HepG2 (cell line): Measurements from ENCODE around the gene SLC25A38. TPM values are rescaled to one million over a fixed set of nuclear protein-coding genes. Genes with fewer than 3 reads are reported as not detected.
A peak's percentile ranks its signal among the peaks of the same experiment; 100 is the strongest.

Source experiments
- ATAC-seq: fragments of 200-7000 bp; cut with Tn5 transposase; 3 replicates; pipeline ENCODE4 v1.9.1; 2020; ENCODE audit warnings: mild to moderate bottlenecking, moderate library complexity
- BruUV-seq: library from RNA; stranded (reverse); fragments of 400-500 nt; replicated peaks from 2 replicates; lab custom pipeline; 2021; lab: Mats Ljungman, UMichigan
- CTCF ChIA-PET: fragments of 300-600 bp; formaldehyde crosslinking; extraction: SDS; loops from one replicate; lab custom pipeline; 2021; ENCODE audit warnings: low total read pairs, inconsistent platforms, low intra/inter-chr PET ratio; lab: Yijun Ruan, JAX
- POLR2A ChIA-PET: fragments of 350-600 bp; sonication (Branson Sonifier 250); formaldehyde crosslinking; loops from one replicate; lab custom pipeline; 2020; ENCODE audit warnings: antibody characterized with exemption, inconsistent platforms; lab: Yijun Ruan, JAX
- DNase-seq: peaks from one replicate; pipeline ENCODE4 v3.0.0-alpha.2; 2015; ENCODE audit warnings: low spot score
- FAIRE-seq: peaks from 3 replicates; lab custom pipeline; 2011; peaks lifted over from hg19 to GRCh38; lab: Jason Lieb, UNC
- H2AFZ ChIP-seq: one replicate; pipeline ENCODE4 v1.6.1; 2011; ENCODE audit warnings: low read length, inconsistent platforms
- H3K27ac ChIP-seq: fragments of 300-600 bp; 3 replicates; pipeline ENCODE4 v1.8.0; 2011; ENCODE audit warnings: mixed run types, mild to moderate bottlenecking, mixed read lengths, low read length, inconsistent platforms; ENCODE audit not compliant: insufficient read depth; ENCODE audit errors: extremely low read length
- H3K27me3 ChIP-seq, 2 experiments: fragments of 200-600 bp in 1 of 2; 2 replicates in 1 of 2; 3 replicates in 1 of 2; pipeline versions ENCODE4 v1.6.0 to v1.8.0; 2011; ENCODE audit warnings: low read length in 2 of 2, mild to moderate bottlenecking in 2 of 2, moderate library complexity in 2 of 2, inconsistent platforms in 1 of 2; ENCODE audit not compliant: insufficient read depth in 2 of 2, control insufficient read depth in 1 of 2
- H3K36me3 ChIP-seq, 2 experiments: fragments of 200-600 bp in 1 of 2; replicated peaks in 1 of 2; 2 replicates in 1 of 2; 3 replicates in 1 of 2; pipeline versions ENCODE4 v1.5.1 to v1.8.0; 2011; ENCODE audit warnings: low read length in 2 of 2, inconsistent platforms in 1 of 2; ENCODE audit not compliant: insufficient read depth in 2 of 2, control insufficient read depth in 1 of 2
- H3K4me1 ChIP-seq: 2 replicates; pipeline ENCODE4 v1.5.1; 2012; ENCODE audit warnings: low read length, inconsistent platforms; ENCODE audit not compliant: insufficient read depth
- H3K4me2 ChIP-seq: 2 replicates; pipeline ENCODE4 v1.6.0; 2011; ENCODE audit warnings: low read depth, low read length, inconsistent platforms
- H3K4me3 ChIP-seq, 3 experiments: fragments of 200-600 bp in 1 of 3; sonication (generic), shearing (Covaris generic) in 1 of 3; replicated peaks in 1 of 3; 2 replicates each; pipeline ENCODE4 v1.5.1; 2011 to 2016; ENCODE audit warnings: low read length in 3 of 3, inconsistent platforms in 2 of 3, low read depth in 2 of 3, mild to moderate bottlenecking in 2 of 3, control low read depth in 1 of 3, mixed read lengths in 1 of 3; ENCODE audit not compliant: insufficient read depth in 1 of 3
- H3K79me2 ChIP-seq: one replicate; pipeline ENCODE4 v1.6.1; 2011; ENCODE audit warnings: low read length, inconsistent platforms; ENCODE audit not compliant: insufficient read depth
- H3K9ac ChIP-seq: 2 replicates; pipeline ENCODE4 v1.6.0; 2011; ENCODE audit warnings: mild to moderate bottlenecking, low read depth, low read length, inconsistent platforms; ENCODE audit not compliant: insufficient read depth
- H3K9me3 ChIP-seq: 2 replicates; pipeline ENCODE4 v1.5.1; 2012; ENCODE audit warnings: mild to moderate bottlenecking, low read length
- H4K20me1 ChIP-seq: 2 replicates; pipeline ENCODE4 v1.6.0; 2011; ENCODE audit warnings: inconsistent platforms, mild to moderate bottlenecking, low read length, moderate library complexity; ENCODE audit not compliant: insufficient read depth
- ATM ChIP-seq: fragments of 450-650 bp; IDR thresholded peaks from 2 replicates; pipeline ENCODE4 v1.7.1; 2017; ENCODE audit warnings: mild to moderate bottlenecking, borderline replicate concordance
- CSRNP1 ChIP-seq: sonication (generic); formaldehyde crosslinking; IDR thresholded peaks from 2 replicates; pipeline ENCODE4 v1.8.1; 2023; ENCODE audit warnings: mild to moderate bottlenecking, missing genetic modification reagents
- MNT ChIP-seq: fragments of 450-650 bp; IDR thresholded peaks from 2 replicates; pipeline ENCODE4 v1.6.1; 2016
- PHF5A ChIP-seq: IDR thresholded peaks from one replicate; pipeline ENCODE4 v1.6.1; 2018; ENCODE audit warnings: low read depth, missing genetic modification reagents; ENCODE audit not compliant: unreplicated experiment
- REXO4 ChIP-seq: sonication (generic); formaldehyde crosslinking; IDR thresholded peaks from 2 replicates; pipeline ENCODE4 v1.8.0; 2022; ENCODE audit warnings: missing genetic modification reagents, mild to moderate bottlenecking, borderline replicate concordance
- SALL2 ChIP-seq: sonication (generic); formaldehyde crosslinking; IDR thresholded peaks from 2 replicates; pipeline ENCODE4 v1.8.1; 2023; ENCODE audit warnings: mild to moderate bottlenecking, missing genetic modification reagents, inconsistent platforms
- ZNF468 ChIP-seq: sonication (generic); formaldehyde crosslinking; IDR thresholded peaks from 2 replicates; pipeline ENCODE4 v1.8.0; 2022; ENCODE audit warnings: mild to moderate bottlenecking, moderate library complexity, missing genetic modification reagents
- ZNF761 ChIP-seq: sonication (generic); formaldehyde crosslinking; conservative IDR thresholded peaks from 2 replicates; pipeline ENCODE4 v1.4.0; 2020; ENCODE audit warnings: mild to moderate bottlenecking, missing genetic modification reagents
- in situ Hi-C: cut with HindIII; loops from 2 replicates; pipeline ENCODE4 v1.10.0; 2017; ENCODE audit warnings: low pct_unique_long_range_greater_than_20kb; ENCODE audit not compliant: extremely low pct_ligation_motif_present
- intact Hi-C: fragments of 100-400 bp; cut with micrococcal nuclease; formaldehyde crosslinking; loops from one replicate; pipeline ENCODE4 v1.10.0; 2022; ENCODE audit not compliant: unreplicated experiment
- polyA plus RNA-seq, 8 experiments: library from polyadenylated mRNA; depleted of rRNA in 3 of 8; stranded (reverse) in 7 of 8; unstranded in 1 of 8; fragments of >200 nt; fragmentation: Illumina TruSeq in 4 of 8; extraction: Trizol in 4 of 8; gene quantifications; 2 replicates each; pipeline versions ENCODE4 v1.2.1 to v1.2.3, GENCODE V29; 2011 to 2016; ENCODE audit warnings: low read depth in 4 of 8, missing spikeins in 1 of 8, mixed read lengths in 1 of 8; ENCODE audit not compliant: insufficient read depth in 1 of 8
- total RNA-seq, 5 experiments: library from RNA; depleted of rRNA; stranded (reverse); fragments of >200 nt; fragmentation: Illumina TruSeq; extraction: Trizol; gene quantifications; 2 replicates each; pipeline ENCODE4 v1.2.3, GENCODE V29; 2016; ENCODE audit warnings: low read depth in 1 of 5
- TF ChIP-seq, protein P1 (sequence below): sonication (generic); formaldehyde crosslinking; IDR thresholded peaks from 2 replicates; pipeline ENCODE4 v1.8.1; 2023; ENCODE audit warnings: missing genetic modification reagents, mild to moderate bottlenecking, borderline replicate concordance
- TF ChIP-seq, protein P2 (sequence below): sonication (generic); formaldehyde crosslinking; IDR thresholded peaks from 2 replicates; pipeline ENCODE4 v1.8.0; 2022; ENCODE audit warnings: mild to moderate bottlenecking, missing genetic modification reagents; ENCODE audit not compliant: insufficient replicate concordance
- TF ChIP-seq, protein P3 (sequence below): IDR thresholded peaks from 2 replicates; pipeline ENCODE4 v1.6.1; 2016; ENCODE audit warnings: missing biosample characterization, missing genetic modification reagents, low read depth

SLC25A38 gene
- total and polyA plus RNA-seq, 2 of the 13 experiments (the other 11 are each of a cell fraction or from before 2014, with no cell fraction given): 32.5 to 35.4 TPM

DNA sequence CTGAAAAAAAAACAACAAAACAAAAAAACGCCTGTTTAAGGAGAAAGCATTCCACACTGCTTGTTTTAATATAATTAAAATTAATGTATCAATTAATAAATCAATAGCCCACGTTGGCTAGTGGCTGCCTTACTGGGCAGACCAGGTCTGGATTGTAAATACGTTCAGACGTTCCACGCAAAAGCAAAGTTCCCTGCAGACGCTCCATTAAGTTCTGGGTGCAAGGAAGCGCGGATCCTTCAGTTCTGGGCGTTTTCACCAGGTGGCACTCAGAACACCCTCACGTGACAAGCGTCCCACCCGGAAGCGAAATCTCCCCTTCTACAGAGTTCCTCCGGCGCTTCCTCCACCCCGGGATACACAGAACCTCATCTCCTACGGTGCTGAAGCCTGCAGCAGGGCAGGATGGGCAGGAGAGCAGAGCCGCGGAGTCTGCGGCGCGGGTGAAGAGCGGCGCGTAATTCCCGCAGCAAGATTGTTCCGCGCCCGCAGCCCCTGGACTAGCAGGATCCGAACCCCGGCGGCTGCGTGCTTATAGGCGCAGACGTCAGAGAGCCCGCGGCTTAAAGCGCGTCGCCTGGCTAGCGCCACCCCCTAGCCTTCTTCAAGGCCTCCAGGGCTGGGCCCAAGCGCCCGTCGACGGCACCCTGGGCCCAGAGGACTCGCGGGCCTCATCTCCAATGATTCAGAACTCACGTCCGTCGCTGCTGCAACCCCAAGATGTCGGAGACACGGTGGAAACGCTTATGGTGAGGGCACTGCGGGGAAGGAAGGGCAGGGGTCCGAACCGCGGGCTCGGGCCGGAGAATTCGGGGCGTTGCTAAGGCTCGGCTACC is at the start of gene SLC25A38 (continued):
- TF ChIP-seq, protein P1, sequence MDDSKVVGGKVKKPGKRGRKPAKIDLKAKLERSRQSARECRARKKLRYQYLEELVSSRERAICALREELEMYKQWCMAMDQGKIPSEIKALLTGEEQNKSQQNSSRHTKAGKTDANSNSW (CRISPR knock-in tag): no peak
- 0 out of 2 replicates have a peak, but pooled peaks have one; percentile 27 for TF ChIP-seq REXO4 (CRISPR knock-in tag)

DNA sequence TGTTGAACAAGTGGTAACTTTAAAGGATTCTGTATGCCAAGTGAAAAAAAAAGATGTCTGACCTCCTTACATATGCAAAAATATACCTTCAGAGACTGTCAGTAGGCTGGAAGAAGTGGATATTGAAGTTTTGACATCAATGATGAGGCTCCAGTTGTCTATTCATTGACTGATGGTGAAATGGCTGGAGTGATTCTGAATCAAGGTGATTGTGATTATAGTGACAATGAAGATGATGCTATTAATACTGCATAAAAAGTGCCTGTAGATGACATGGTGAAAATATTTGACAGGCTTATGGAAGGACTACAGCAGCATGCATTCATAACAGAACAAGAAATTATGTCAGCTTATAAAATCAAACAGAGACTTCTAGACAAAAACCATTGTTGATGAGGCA is 49.6 kb upstream of the SLC25A38 start:
- no peak overlapping the region for H3K4me3 ChIP-seq
- FAIRE-seq (no peak), DNase-seq (no peak), ATAC-seq (no peak)
- ChIA-PET CTCF (no interaction called here), POLR2A (no interaction called here)
- H3K9me3 ChIP-seq: no peaks in the 10 kb centered on the region
- no peak overlapping the region for H2AFZ ChIP-seq
- BruUV-seq: no TSS peak
- intact Hi-C loops: no loop called here
- no peaks in the 10 kb centered on the region for H3K36me3 ChIP-seq
- no peaks in the 10 kb centered on the region for H3K27me3 ChIP-seq
- H3K79me2 ChIP-seq: no peaks in the 10 kb centered on the region
- no peak overlapping the region for H3K27ac ChIP-seq
- H3K9ac ChIP-seq: no peak overlapping the region
- no peaks in the 10 kb centered on the region for H3K4me1 ChIP-seq
- H4K20me1 ChIP-seq: no peaks in the 10 kb centered on the region
- no peak overlapping the region for H3K4me2 ChIP-seq
- in situ Hi-C loops: no loop called here
- TF ChIP-seq ATM (no peak), PHF5A (CRISPR knock-in tag) (no peak), MNT (no peak), SALL2 (CRISPR knock-in tag) (no peak), ZNF761 (no peak), ZNF468 (CRISPR knock-in tag) (no peak), CSRNP1 (CRISPR knock-in tag) (no peak)
- TF ChIP-seq, protein P2, sequence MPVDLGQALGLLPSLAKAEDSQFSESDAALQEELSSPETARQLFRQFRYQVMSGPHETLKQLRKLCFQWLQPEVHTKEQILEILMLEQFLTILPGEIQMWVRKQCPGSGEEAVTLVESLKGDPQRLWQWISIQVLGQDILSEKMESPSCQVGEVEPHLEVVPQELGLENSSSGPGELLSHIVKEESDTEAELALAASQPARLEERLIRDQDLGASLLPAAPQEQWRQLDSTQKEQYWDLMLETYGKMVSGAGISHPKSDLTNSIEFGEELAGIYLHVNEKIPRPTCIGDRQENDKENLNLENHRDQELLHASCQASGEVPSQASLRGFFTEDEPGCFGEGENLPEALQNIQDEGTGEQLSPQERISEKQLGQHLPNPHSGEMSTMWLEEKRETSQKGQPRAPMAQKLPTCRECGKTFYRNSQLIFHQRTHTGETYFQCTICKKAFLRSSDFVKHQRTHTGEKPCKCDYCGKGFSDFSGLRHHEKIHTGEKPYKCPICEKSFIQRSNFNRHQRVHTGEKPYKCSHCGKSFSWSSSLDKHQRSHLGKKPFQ: no peak
- TF ChIP-seq, protein P3, sequence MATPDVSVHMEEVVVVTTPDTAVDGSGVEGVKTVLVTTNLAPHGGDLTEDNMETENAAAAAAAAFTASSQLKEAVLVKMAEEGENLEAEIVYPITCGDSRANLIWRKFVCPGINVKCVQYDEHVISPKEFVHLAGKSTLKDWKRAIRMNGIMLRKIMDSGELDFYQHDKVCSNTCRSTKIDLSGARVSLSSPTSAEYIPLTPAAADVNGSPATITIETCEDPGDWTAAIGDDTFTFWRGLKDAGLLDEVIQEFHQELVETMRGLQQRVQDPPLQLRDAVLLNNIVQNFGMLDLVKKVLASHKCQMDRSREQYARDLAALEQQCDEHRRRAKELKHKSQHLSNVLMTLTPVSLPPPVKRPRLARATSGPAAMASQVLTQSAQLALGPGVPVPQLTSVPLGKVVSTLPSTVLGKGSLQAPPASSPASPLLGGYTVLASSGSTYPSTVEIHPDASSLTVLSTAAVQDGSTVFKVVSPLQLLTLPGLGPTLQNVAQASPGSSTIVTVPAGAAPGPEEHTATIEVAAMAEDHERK (CRISPR knock-in tag): no peak
